Mesendoderm (in vitro differentiated cells): ENCODE data around the gene FOSB.

ENCODE experiments used
- DNase-seq: peaks from one replicate; pipeline ENCODE4 v3.0.0; 2013
- H2AK5ac ChIP-seq: 2 replicates; pipeline ENCODE4 v1.6.1; 2013; ENCODE audit warnings: low read length, inconsistent platforms
- H2BK120ac ChIP-seq: 2 replicates; pipeline ENCODE4 v1.6.1; 2013; ENCODE audit warnings: low read depth, mild to moderate bottlenecking, low read length, moderate library complexity, mixed read lengths
- H2BK15ac ChIP-seq: replicated peaks from 2 replicates; pipeline ENCODE4 v1.6.1; 2013; ENCODE audit warnings: low read depth, mild to moderate bottlenecking, moderate library complexity
- H2BK5ac ChIP-seq: 2 replicates; pipeline ENCODE4 v1.6.1; 2013; ENCODE audit warnings: low read length, inconsistent platforms
- H3K18ac ChIP-seq: 2 replicates; pipeline ENCODE4 v1.6.1; 2013; ENCODE audit warnings: mild to moderate bottlenecking, low read length, mixed read lengths
- H3K23ac ChIP-seq: one replicate; pipeline ENCODE4 v1.6.1; 2013; ENCODE audit warnings: low read length
- H3K27ac ChIP-seq: 2 replicates; pipeline ENCODE4 v1.5.1; 2013; ENCODE audit warnings: low read depth, mild to moderate bottlenecking, inconsistent platforms, low read length, moderate library complexity
- H3K27me3 ChIP-seq: 2 replicates; pipeline ENCODE4 v1.6.1; 2013; ENCODE audit warnings: low read length, control low read depth, mild to moderate bottlenecking, inconsistent platforms; ENCODE audit not compliant: insufficient read depth, poor library complexity
- H3K36me3 ChIP-seq: 2 replicates; pipeline ENCODE4 v1.6.1; 2013; ENCODE audit warnings: low read length, inconsistent platforms; ENCODE audit not compliant: control insufficient read depth, insufficient read depth
- H3K4ac ChIP-seq: one replicate; pipeline ENCODE4 v1.6.1; 2013; ENCODE audit warnings: low read depth, mild to moderate bottlenecking, low read length, moderate library complexity
- H3K4me1 ChIP-seq: 2 replicates; pipeline ENCODE4 v1.6.1; 2013; ENCODE audit warnings: low read depth, low read length, inconsistent platforms; ENCODE audit not compliant: control insufficient read depth
- H3K4me2 ChIP-seq: 2 replicates; pipeline ENCODE4 v1.6.1; 2013; ENCODE audit warnings: low read length
- H3K4me3 ChIP-seq: 2 replicates; pipeline ENCODE4 v1.5.1; 2013; ENCODE audit warnings: mild to moderate bottlenecking, low read length
- H3K56ac ChIP-seq: one replicate; pipeline ENCODE4 v1.6.1; 2013; ENCODE audit warnings: low read length
- H3K79me1 ChIP-seq: 2 replicates; pipeline ENCODE4 v1.6.1; 2013; ENCODE audit warnings: low read length, inconsistent platforms
- H3K79me2 ChIP-seq: 2 replicates; pipeline ENCODE4 v1.6.1; 2013; ENCODE audit warnings: mild to moderate bottlenecking, low read length; ENCODE audit not compliant: control insufficient read depth, insufficient read depth
- H3K9ac ChIP-seq: 2 replicates; pipeline ENCODE4 v1.6.1; 2013; ENCODE audit warnings: low read length, inconsistent platforms
- H4K5ac ChIP-seq: one replicate; pipeline ENCODE4 v1.6.1; 2013; ENCODE audit warnings: low read length
- H4K8ac ChIP-seq: one replicate; pipeline ENCODE4 v1.6.1; 2013; ENCODE audit warnings: low read depth, mild to moderate bottlenecking, control low read depth, low read length, moderate library complexity
- WGBS: extraction: QIAGEN DNeasy Blood & Tissue Kit; methylation state at CpG from one replicate; pipeline ENCODE4 v1.1.7; 2013; ENCODE audit warnings: low lambda C conversion rate, missing lambda C conversion rate; ENCODE audit not compliant: insufficient coverage; ENCODE audit errors: extremely low coverage; 5-methylcytosine and 5-hydroxymethylcytosine counted together

The FOSB gene

DNA sequence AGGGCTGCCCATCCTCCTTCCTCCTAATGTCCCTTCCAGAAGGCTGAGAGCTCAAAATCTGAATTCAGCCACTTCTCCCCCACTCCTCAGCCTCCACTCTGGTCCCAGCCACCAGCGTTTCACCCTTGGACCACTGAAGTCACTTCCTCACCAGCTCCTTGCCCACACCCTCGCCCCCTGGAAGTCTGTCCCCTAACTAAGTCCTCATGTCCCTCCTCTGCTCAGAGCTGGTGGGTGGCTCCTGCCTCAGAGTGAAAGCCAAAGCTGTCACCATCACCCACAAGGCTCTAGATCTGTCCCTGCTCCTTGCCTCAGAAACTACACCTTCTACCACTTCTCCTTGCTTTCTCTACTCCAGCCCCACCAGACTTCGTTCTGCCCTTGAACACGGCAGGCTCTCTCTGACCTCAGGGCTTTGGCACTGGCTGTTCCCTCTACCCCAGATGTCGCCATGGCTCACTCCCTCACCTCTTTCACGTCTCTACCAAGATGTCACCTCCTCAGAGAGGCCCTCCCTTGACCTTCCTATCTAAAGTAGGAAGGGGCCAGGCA is 45.8 kb upstream of the FOSB start:
- WGBS: no CpG with 5 or more reads among the region's 6 CpGs
- H3K56ac ChIP-seq: no peak overlapping the region
- H3K4ac ChIP-seq: no peak overlapping the region
- H2BK5ac ChIP-seq: no peak overlapping the region
- H3K4me3 ChIP-seq: no peak overlapping the region
- H3K4me2 ChIP-seq: no peak overlapping the region
- peaks cover 5% of the 10 kb centered on the region for H3K79me1 ChIP-seq
- peaks cover 2% of the 10 kb centered on the region for H3K4me1 ChIP-seq
- H3K23ac ChIP-seq: no peak overlapping the region
- H3K9ac ChIP-seq: no peak overlapping the region
- H2BK15ac ChIP-seq: no peak overlapping the region
- no peak overlapping the region for H4K8ac ChIP-seq
- H3K27ac ChIP-seq: no peak overlapping the region
- H3K27me3 ChIP-seq: no peaks in the 10 kb centered on the region
- H2AK5ac ChIP-seq: no peak overlapping the region
- H3K79me2 ChIP-seq: peaks cover 2% of the 10 kb centered on the region
- H4K5ac ChIP-seq: no peak overlapping the region
- DNase-seq: no peak
- H3K36me3 ChIP-seq: peaks cover 1% of the 10 kb centered on the region
- H2BK120ac ChIP-seq: no peak overlapping the region
- no peak overlapping the region for H3K18ac ChIP-seq

DNA sequence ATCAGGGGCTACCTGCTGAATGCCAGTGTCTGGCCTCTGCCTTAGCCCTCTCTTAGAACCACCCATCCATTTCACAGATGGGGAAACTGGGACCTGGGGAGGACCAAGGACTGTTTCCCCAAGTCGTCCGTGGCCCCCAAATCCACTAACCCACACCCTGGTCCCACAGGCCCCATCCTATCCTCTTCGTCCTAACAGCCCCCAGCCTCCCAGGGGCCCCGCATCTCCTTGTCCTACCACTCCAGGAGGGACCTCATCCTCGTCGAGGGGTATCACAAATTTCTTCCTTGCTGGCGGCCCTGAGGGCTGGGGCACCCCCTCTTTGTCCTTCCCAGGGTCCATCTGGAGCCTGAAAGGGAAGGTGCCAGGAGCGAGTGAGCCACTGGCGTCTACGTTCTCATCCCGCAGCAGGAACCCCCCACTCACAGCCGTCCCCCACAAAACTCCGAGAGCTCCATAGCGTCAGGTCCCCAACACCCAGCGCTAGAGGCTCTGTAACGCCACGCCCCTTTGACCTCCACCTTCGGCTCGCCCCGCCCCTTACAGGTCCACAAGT is 44.7 kb upstream of the FOSB start:
- DNase-seq: no peak
- peaks cover 2% of the 10 kb centered on the region for H3K79me2 ChIP-seq
- H2BK120ac ChIP-seq: peak overlapping the region; percentile 3
- H3K9ac ChIP-seq: peak overlapping the region; percentile 77
- H3K36me3 ChIP-seq: peaks cover 1% of the 10 kb centered on the region
- H2AK5ac ChIP-seq: no peak overlapping the region
- peak overlapping the region; percentile 15 for H2BK5ac ChIP-seq
- peak overlapping the region; percentile 67 for H3K4me2 ChIP-seq
- H3K79me1 ChIP-seq: peaks cover 5% of the 10 kb centered on the region
- H4K5ac ChIP-seq: no peak overlapping the region
- H3K23ac ChIP-seq: peak overlapping the region; percentile 70
- H3K4ac ChIP-seq: peak overlapping the region; percentile 22
- H3K27ac ChIP-seq: no peak overlapping the region
- no peak overlapping the region for H3K18ac ChIP-seq
- no CpG with 5 or more reads among the region's 20 CpGs for WGBS
- H2BK15ac ChIP-seq: no peak overlapping the region
- peak overlapping the region; percentile 82 for H3K56ac ChIP-seq
- H3K4me3 ChIP-seq: peak overlapping the region; percentile 38
- no peak overlapping the region for H4K8ac ChIP-seq
- no peaks in the 10 kb centered on the region for H3K27me3 ChIP-seq
- H3K4me1 ChIP-seq: peaks cover 2% of the 10 kb centered on the region

DNA sequence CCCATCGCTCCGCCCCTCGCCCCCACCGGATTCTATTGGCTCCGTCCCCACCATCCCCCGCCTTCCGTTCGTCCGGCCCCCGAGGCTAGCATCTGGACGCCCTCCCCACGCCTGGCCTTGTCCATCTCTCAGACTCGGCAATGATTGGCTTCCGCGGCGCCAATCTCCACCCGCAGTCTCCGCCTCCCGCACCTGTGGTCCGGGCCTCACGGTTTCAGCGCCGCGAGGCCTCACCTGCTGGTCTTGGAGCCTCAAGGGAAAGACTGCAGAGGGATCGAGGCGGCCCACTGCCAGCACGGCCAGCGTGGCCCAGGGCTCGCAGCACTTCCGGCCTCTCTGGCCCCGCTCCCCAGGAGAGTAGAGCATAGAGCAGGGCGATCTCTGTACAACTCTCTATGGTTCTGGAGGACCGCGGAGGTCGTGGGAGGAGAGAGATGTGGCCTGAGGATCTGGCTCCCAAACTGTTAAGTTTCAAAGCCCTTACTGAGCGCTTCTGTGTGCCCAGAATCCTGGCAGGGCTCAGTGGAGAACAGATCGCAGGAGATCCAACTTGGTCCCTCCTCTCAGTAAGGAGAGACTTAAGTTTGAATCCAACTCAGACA is 44.1 kb upstream of the FOSB start, which contains the start of gene ERCC1:
Gene ERCC1 (minus strand): TSS at position 329 of the 602 bp plus-strand sequence. CDS start 543 bp downstream, outside the sequence.
- Histone ChIP-seq H2BK15ac (no peak within 1 kb of the TSS), H3K79me1 (peaks cover 5% of the 10 kb centered on the region), H4K8ac (no peak within 1 kb of the TSS), H2BK5ac (peak within 1 kb of the TSS; percentile 44), H3K27me3 (no peaks in the 10 kb centered on the region), H2BK120ac (peak within 1 kb of the TSS; percentile 14), H3K27ac (peak within 1 kb of the TSS; percentile 82), H3K36me3 (peaks cover 1% of the 10 kb centered on the region), H3K4me1 (peaks cover 2% of the 10 kb centered on the region), H3K23ac (peak within 1 kb of the TSS; percentile 70), H3K4ac (peak within 1 kb of the TSS; percentile 25), H2AK5ac (peak within 1 kb of the TSS; percentile 43), H4K5ac (peak within 1 kb of the TSS; percentile 5), H3K18ac (peak within 1 kb of the TSS; percentile 31), H3K79me2 (peaks cover 2% of the 10 kb centered on the region), H3K4me3 (peak within 1 kb of the TSS; percentile 53), H3K4me2 (peak within 1 kb of the TSS; percentile 88), H3K56ac (peak within 1 kb of the TSS; percentile 96), H3K9ac (peak within 1 kb of the TSS; percentile 89)
- no CpG with 5 or more reads among the region's 37 CpGs for WGBS
- DNase-seq: peak; percentile 99

DNA sequence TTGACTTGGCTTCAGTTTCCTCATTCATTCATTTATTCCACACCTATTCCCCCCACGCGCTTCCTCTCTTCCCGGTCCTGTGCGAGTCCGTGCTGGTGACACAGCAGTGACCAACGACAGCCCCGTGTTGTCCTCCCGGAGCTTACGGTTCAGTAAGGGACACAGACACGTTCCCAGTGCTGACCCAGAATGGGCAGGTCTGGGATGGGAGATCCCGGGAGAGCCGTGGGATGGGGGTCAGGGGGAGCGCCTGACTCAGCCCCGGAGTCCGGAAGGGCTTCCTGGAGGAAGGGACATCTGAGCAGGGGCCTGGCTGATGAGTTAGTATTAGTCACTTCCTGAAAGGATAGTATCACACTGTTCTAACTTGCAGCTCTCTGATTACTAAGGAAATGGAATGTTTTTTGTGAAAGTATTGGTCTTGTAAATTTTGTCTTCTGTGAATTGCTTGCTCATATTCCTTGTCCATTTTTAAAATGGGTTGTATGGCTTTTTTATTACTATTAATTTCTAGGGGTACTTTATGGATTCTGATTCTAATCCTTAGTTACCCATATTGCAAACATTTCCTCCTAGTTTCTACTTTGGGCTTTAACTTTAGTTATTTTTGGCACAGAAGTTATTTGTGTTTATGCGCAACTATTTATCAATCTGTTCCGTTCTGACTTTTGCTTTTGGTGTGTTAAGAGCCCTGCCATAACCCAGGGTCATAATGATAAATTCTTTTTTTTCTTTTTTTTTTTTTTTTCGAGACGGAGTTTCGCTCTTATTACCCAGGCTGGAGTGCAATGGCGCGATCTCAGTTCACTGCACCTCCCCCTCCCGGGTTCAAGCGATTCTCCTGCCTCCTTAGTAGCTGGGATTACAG is 43.4 kb upstream of the FOSB start:
- Histone ChIP-seq H3K27ac (peak overlapping the region; percentile 82), H3K79me1 (peaks cover 5% of the 10 kb centered on the region), H2AK5ac (peak overlapping the region; percentile 43), H3K4me1 (peaks cover 2% of the 10 kb centered on the region), H2BK5ac (peak overlapping the region; percentile 44), H4K8ac (no peak overlapping the region), H3K4ac (peak overlapping the region; percentile 25), H4K5ac (peak overlapping the region; percentile 5), H3K27me3 (no peaks in the 10 kb centered on the region), H2BK120ac (peak overlapping the region; percentile 14), H2BK15ac (no peak overlapping the region), H3K9ac (peak overlapping the region; percentile 89), H3K56ac (peak overlapping the region; percentile 96), H3K18ac (peak overlapping the region; percentile 31), H3K79me2 (peaks cover 2% of the 10 kb centered on the region), H3K4me2 (peak overlapping the region; percentile 88), H3K4me3 (peak overlapping the region; percentile 53), H3K36me3 (no peaks in the 10 kb centered on the region), H3K23ac (peak overlapping the region; percentile 7)
- no CpG with 5 or more reads among the region's 24 CpGs for WGBS
- DNase-seq: peak; percentile 92

DNA sequence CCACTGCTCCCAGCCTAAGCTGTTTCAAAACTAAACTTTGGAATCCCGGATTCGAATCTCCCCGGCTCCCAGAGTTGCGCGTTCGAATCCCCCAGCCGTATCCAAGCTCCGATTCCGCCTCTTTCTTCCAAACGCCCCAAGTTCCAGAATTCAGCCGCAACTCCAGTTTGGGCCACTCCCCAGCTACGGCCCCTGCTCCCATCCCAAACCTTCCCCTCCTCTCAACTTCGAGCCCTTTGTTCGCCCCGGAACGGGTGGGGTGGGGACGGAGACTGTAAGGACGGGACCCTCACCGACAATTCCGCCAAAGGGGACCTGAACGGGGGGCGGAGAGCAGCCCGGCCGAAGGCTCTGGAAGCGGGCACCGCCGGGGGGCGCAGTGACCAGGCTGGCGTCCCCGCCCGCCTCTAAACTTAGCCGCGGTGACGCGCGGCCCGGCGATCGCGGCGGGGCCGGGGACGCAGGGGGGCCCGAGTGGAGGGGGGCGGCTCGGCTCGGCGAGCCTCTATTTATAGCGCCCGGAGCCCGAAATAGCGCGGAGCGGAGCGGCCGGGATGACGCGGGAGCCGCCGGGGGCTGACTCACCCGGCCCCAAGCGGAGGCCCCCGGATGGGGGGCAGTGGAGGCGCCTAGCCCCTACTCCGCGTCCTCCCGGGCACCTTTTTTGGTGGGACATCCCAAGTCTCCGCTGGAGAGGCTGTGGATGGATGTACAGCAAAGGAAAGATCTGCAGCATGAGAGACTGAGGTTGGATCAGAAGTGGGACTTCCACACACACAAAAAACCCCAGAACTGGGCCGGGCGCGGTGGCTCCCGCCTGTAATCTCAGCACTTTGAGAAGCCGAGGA is 39.2 kb upstream of the FOSB start:
- Histone ChIP-seq H3K27ac (no peak overlapping the region), H3K27me3 (no peaks in the 10 kb centered on the region), H3K18ac (peak overlapping the region; percentile 85), H2BK120ac (no peak overlapping the region), H3K4ac (no peak overlapping the region), H3K4me1 (no peaks in the 10 kb centered on the region), H2BK15ac (no peak overlapping the region), H4K8ac (no peak overlapping the region), H3K79me2 (no peaks in the 10 kb centered on the region), H3K36me3 (no peaks in the 10 kb centered on the region), H2BK5ac (no peak overlapping the region), H3K79me1 (no peaks in the 10 kb centered on the region), H3K23ac (no peak overlapping the region), H3K4me2 (peak overlapping the region; percentile 80), H2AK5ac (no peak overlapping the region), H3K9ac (peak overlapping the region; percentile 43), H4K5ac (no peak overlapping the region), H3K4me3 (peak overlapping the region; percentile 1), H3K56ac (peak overlapping the region; percentile 59)
- WGBS: no CpG with 5 or more reads among the region's 73 CpGs
- DNase-seq: peak; percentile 63
